Measurements from ENCODE around the gene ARMH3.

The ARMH3 gene

DNA sequence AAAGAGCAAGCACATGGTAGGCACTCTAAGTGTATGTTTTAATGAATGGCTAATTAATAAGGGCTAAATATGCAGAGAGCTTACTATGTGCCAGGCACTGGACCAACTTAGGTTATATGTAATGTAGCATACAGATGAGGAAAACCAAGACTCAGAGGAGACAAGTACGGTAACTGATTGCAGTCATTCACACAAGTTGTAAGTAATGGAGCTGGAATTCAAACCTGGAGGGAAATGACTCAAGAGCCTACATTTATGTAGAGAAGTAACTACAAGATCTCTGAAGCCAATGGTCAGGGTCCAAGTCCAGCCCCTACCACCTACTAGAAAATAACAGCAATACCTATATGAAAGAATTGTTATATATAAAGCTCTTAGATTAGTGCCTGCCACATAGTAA, 115.1 kb downstream of the ARMH3 start:
- no peak for DNase-seq (ENCODE audit: low read depth in 1 of 2, low spot score in 1 of 2)

DNA sequence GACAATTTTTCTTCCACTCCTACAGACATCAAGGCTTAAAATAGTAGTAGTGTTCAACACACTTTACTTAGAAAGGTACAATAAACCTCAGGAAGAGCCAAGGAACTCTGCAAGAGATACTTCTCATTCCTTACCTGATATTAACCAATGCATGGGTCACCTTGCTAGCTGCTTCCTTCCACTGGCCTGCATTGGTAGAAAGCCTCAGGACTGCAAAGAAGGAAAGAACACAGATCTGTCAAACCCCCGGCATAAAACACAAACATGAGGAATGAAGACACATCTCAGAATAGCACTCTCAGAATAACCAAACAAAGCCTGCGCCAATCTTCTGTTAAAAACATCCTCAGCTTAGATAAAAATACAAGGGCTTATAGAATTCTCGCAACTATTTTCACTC, 116.2 kb downstream of the ARMH3 start:
- no peak for DNase-seq (ENCODE audit: low read depth in 1 of 2, low spot score in 1 of 2)

DNA sequence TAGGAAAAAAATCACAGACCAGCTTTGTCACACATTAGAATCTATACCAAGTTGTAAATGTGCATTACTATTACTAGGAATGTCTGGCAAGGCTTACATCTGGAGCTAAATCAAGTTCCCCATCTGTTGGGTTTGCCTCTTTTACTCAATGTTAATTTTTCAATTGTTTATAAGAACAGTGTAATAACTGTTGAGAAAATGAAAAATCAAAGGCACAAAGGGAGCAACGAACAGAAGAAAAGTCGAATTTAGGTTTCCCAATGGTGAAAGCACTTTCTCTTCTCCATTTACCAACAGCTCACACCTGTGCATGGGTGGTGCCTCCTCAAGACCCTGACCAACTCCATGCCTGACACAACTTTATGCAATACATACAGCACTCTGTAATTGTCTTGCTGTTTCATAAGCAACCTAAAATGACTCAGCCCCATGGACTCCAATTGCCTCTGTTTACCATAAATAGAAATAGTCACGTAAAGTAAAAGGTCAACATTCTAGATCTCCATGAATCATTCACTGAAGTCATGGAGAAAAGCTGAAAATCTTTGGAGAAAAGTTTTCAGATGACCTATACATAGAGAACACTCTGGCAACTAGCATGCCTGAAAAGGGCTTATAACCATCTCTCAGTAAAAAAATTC, 116.8 kb downstream of the ARMH3 start:
- DNase-seq (ENCODE audit: low read depth in 1 of 2, low spot score in 1 of 2): no peak

DNA sequence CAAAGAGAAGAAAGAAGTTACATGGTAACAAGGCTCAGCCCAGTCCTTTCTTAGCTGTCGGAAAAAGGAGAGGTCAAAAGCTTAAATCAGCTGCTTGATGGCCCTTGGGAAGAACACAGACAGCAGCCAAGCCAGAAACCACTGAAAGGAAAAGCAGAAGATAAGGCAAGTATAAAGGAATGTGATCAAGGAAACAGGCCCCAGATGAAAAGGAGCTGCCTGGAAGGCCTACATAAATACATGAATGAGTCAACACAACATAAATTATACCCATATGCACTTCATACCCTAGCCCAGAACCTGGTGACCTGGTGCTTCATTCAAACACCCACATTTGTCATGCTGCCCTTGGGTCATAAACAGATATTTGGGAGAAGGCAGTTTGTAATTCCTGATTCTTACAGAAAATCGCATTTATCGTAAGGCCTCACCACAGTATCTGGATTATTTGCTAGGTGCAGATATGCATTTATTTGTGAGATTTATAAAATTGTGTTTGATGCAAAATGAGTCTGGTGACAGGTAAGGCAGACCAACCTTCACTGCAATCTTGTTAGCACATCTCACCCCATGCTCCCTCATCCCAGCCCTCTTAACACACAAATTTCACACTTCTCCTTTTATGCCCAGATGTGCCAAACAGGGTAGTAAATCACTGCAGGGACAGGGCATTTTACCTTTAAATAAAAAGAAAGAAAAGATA, 117.5 kb downstream of the ARMH3 start:
- no peak for DNase-seq (ENCODE audit: low read depth in 1 of 2, low spot score in 1 of 2)

DNA sequence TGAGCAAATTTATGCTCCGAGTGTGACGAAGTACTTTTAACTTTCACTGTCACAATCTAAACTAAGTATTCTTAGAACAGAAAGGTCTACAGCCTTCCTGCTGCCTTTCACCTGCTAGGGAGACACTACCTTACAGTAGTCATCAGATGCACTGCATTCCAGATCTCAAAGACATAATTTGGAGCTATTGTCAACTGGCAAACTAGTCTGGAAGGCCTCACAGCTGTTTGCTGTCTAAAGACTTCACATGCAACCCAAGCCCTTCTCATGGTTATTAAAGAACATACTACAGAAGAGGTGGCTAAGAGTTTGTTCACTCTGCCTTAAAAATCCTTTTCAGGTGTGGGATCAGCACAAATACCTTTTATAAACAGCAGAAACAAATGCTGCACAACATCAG, 120.5 kb downstream of the ARMH3 start:
- DNase-seq (ENCODE audit: low read depth in 1 of 2, low spot score in 1 of 2): no peak

DNA sequence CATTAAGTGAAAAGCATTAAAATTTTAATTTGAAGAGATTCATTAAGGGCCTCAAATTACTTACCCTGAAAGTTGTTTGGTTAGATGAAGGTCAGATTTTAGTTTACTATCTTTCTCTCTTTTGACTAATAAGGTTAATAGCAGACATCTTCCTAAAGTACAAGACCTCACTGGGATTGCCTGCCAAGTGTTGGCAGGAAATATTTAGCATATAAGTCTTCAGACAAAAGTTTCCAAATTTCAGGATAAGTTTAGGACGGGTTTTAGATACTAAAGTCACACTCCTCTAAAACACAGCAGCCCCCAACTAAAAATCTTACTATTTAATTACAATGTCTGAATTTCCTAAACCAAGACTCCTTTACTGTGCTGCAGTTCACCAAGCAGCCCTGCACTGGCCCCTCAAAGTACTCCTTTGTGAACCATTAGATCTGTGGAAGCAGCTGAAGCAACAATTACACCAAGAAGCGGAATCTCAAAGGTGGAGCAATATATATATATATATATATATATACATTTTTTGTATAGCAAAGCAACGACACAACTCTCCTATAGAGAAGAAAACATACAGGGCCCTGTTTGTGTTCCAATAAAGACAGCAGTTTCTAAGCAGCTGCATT, 121.2 kb downstream of the ARMH3 start:
- DNase-seq (ENCODE audit: low read depth in 1 of 2, low spot score in 1 of 2): no peak

DNA sequence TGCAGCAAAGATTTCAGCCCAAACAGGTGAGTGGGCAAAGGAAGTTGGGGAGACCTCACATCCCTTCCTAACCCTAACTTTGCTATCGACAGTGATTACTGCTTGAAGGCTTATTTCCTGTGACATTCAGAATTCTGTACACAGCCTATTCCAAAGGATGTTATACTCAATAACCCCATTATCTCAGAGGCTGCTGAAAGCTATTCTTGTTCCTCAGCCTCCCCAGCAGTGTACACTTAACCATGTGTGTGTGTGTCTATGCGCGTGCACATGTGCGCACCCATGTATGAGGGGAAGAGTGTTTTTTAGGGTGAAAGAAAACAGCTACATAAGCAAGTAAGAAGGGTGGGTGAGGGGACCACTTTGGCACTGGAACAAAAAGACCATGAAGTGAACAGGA, 122.0 kb downstream of the ARMH3 start:
- no peak for DNase-seq (ENCODE audit: low read depth in 1 of 2, low spot score in 1 of 2)

DNA sequence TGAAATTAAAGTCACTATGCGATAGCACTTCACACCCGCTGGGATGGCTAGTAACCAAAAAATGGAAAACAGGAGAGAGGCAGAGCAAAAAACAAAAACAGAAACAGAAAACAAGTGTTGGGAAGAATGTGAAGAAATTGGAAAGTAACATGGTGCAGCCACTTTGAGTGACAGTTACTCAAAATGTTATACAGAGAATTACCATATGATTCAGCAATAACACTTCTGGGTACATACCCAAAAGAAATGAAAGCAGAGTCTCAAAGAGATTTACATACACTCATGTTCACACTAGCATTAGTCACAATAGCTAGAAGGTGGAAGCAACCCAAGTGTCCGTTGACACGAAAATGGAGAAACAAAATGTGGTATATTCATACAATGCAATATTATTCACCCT, 123.8 kb downstream of the ARMH3 start:
- DNase-seq (ENCODE audit: low read depth in 1 of 2, low spot score in 1 of 2): no peak

DNA sequence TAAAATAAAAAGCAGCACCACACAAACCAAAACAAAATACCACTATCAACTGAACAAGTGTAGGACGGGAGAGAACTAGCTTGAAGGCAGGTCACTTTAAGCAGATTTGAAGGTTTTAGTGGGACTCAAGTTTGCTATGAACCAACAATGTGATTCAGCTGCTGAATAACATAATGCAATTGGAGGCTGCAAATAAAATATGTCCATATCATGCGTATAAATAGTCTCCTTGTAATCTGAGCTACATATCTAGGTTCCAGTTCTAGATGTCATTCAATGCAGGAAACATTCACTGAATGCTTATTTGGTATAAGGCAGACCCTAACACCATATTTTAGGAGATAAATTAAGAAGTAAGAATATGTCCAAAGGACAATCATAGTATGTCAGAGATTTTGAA, 130.9 kb downstream of the ARMH3 start:
- no peak for DNase-seq (ENCODE audit: low read depth in 1 of 2, low spot score in 1 of 2)

DNA sequence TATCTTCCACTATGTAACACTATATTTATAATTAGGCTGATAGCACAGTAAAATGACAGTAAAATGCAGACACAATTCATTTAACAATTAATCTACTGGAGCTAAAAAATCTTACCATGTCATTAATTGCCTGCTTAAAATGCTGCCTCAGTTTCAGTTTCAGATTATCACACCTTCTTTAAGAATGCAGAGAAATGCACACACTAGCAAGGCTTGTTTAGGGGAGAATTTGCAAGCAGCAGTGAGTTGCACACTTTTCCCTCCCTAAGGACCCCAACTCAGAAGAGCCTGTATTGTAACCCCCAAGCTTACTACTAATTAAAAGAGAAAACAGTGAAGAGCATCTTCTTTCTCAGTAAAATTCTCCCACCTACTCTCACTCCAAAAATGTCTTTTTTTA, 132.7 kb downstream of the ARMH3 start:
- no peak for DNase-seq (ENCODE audit: low read depth in 1 of 2, low spot score in 1 of 2)

DNA sequence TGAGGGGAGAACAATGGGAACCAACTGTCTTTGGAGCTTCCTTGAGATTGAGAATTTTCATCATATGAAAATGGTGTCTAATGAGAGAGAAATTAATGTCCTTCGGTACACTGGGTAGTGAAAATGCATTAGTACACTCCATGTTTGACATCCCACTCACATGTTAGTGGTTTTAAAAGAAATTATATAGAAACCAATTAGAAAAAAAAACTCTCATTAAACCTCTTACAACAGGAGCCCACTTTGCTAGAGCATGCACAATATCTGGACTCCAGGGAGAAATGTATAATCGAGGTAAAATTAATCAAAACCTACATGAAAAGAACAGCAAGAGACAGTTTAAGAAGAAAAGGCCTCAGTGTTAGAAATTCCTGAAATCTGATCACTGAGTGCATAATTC, 133.1 kb downstream of the ARMH3 start:
- no peak for DNase-seq (ENCODE audit: low read depth in 1 of 2, low spot score in 1 of 2)

DNA sequence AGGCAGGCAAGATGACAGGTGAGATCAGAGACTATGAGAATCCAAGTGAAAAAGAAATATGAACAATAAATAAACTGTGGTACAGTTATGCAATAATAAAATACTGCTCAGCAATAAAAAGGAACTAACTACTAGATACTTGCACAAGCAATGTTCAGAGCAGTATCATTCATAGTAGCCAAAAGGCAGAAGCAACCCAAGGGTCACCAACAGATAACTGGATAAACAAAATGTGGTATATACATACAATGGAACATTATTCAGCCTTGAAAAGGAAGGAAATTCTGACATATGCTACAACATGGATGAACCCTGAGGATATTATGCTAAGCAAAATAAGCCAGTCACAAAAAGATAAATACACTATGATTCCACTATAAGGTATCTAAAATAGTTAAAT, 135.4 kb downstream of the ARMH3 start:
- no peak for DNase-seq (ENCODE audit: low read depth in 1 of 2, low spot score in 1 of 2)

DNA sequence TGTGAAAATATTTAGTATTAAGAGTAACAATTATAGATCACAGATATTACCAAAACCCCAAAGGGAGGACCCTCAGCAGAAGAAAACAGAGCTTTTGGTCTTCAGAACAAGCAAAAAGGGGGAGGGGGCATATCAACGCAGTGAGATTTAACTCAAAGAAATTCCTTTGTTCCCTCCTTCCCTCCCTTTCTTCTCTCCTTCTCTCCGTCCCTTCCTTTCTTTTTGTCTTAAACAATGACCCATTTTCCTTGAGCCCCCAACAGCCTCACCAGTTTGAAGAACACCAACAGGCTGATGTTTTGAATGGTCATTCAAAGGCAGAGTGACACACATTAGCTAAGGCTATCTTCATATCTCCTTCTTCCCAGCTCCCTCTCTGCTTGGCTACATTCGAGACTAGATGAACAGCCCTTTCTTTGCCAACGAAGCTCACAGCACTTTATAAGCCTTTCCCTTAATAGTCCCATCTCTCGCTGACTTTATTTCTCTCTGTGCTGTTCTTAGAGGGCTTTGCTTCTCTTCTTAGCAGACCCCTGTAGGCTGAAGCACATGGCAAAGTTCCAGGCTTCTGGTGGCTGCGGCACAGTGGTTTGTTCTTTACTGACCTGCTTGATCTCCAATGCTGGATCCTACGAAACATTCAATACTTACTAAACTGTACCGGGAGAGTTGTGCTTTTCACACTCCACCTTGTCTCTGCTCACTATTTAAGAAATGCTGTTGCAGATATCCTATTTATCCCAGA, 136.8 kb downstream of the ARMH3 start:
- no peak for DNase-seq (ENCODE audit: low read depth in 1 of 2, low spot score in 1 of 2)

DNA sequence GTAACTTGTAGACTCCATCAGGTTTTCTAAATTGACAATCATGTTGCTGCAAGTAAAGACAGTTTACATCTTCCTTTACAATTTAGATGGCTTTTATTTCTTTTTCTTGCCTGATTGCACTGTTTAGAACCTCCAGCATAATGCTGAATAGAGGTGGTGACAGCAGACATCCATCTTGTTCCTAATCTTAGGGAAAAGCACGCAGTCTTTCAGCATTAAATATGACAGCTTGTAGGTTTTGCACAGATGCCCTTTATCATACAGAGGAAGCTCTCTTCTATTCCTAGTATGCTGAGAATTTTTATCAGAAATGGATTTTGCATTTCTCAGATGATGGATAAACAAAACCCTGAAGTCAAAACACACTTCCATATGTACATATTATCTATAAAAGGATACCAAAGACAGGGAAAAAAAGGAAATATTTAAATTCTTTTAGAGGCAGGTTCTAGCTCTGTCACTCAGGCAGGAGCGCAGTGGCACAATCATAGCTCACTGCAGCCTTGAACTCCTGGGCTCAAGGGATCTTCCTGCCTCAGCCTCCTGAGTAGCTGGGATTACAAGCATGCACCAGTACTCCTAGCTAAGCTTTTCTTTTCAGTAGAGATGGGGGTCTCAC, 143.3 kb downstream of the ARMH3 start:
- DNase-seq (ENCODE audit: low read depth in 1 of 2, low spot score in 1 of 2): no peak

DNA sequence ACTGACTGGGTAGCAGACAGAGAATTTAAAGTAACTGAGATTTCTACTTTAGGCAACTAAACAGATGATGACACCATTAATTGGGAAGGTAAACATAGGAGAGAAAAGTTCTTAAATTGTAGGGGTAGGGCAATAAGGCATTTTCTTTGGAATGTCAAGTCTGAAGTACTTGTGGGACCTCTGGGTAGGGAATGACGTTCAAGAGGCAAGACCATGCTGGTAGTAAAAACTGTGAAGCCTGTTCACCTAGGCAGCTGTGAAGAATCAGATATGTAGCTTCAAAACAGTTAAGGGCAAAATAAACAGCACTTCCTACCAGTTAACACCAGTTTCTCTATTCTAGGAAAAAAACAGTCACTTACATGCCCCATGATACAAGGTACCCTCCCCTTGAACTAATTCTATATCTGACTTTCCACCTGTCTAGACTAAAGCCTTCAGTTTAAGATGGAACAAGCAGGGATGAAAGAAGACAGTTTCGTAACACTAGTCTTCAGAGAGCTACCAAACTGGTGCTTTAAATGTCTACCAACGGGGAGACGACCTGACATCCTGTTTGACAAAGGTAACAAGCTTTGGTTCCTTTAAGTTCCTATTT, 149.3 kb downstream of the ARMH3 start:
- DNase-seq (ENCODE audit: low read depth in 1 of 2, low spot score in 1 of 2): no peak

DNA sequence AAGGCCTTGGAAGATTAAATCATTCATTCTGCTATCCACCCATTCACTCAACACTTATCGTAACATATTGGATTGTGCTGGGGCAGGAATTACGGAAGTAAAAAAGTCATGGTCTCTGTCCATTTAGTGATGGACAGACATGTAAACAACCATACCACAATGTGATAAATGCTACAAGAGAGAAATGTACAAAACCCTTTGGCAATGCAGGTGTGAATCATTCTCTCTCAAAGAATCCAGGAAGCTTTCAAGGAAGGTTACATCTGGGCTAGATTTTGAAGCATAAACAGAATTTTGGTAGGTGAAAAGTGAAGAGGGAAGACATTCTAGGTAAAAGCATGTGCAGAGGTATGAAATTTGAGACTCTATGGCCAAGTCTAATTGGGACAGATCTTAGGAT, 150.7 kb downstream of the ARMH3 start:
- no peak for DNase-seq (ENCODE audit: low read depth in 1 of 2, low spot score in 1 of 2)

DNA sequence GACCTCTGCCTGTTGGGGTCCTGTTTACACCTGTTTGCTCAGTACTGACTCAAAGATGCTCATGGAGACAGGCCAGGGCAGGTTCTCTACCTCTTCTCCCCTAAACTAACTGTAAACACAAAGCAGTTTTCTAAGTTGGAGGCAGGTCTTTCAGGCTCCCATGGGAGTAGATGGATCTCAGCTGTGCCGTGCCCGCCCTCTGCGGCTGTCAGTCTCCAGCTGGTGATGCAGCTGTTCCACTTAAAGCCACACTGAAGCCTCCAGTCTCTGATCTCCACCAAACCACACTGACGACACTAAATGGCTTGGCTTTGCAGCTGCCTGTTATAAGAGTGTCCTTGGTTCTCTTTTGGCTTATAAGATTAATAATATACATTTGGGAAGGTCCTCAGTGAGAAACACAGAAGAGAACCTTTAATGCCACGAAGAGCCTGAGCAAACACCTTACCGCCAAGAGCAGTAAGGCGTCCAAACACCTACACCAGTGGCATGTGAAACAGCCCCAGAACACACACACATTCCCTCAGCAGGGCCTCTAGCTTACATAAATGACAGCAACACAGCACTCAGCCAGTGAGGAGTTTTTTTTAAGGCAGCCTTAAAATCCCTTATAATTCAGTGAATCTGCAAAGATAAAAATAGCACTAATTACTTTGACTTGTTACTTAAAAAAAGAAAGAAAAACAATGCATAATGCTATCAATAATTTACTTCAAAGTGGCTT, 152.0 kb downstream of the ARMH3 start:
- DNase-seq (ENCODE audit: low read depth in 1 of 2, low spot score in 1 of 2): no peak

DNA sequence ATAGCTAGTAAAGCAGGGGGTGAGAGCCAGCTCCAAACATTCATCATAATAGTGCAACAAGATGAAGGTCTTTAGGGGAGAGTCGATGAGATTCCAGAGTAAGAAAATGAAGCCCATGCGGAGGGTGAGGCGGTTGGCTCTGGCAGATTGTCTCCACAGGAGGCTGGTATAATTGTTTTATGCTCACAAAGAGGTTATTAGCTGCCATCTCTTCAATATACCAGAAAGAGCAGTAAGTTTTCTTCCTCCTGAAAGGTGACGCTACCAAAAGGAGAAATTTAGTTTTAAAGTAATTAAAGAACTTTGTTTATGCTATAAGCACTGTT, 153.2 kb downstream of the ARMH3 start:
- no peak for DNase-seq (ENCODE audit: low read depth in 1 of 2, low spot score in 1 of 2)

DNA sequence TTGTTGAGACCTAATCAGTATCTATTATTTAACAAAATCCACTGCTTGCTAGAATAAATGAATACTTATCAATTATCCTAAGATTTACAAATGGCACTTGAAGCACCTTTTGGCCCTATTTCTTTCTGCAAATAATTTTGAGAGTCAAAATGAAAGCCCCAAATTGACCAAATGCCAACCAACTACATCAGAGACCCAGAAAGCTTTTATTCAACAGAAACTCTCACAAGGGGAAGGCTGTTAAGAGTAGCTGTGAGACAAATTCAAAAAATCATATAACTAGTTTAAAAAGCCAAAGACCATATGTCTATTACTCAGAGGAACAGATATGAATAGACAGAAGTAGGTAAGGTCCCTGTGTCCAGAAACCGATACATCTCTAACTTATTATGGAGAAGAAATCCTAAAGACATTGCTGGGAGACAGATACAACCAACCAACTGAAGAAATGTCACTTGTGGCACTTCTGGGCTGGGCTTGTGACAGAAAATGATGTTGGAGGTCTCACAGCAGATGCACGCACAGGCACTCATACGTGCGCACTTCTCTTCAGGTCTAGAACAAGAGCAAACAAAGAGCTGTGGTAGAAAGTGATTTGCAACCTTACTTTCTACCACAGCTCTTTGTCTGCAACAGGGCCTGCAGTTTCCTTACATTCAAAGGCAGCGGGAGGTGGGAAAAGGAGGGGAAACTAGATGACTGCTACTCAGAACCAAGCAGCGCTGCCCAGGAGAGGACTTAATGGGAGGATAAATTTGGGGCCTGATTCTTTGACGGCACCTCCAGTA, 153.7 kb downstream of the ARMH3 start:
- DNase-seq (ENCODE audit: low read depth in 1 of 2, low spot score in 1 of 2): no peak

DNA sequence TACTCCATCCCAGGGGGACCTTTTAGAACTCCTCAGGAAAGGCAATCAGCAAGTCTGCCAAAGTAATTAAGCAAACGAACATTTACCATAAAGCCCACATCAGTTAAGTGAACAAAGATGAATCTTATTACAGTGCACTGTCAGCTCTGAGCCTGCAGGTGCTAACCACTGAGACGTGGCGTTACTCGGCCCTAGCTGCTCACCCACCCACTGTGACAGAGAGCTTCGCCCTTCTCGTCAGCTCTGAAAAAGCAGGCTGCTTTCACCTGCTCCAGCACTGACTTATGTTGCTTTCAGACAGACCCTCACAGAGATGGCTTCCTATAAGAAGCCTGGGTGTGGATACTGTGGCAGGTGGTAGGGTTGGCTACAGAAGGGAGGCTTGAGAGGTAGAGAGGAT, 154.6 kb downstream of the ARMH3 start:
- DNase-seq (ENCODE audit: low read depth in 1 of 2, low spot score in 1 of 2): no peak
